WI38 (cell line): Measurements from ENCODE around the gene PHF8.

Source experiments
- H3K4me3 ChIP-seq: 2 replicates; pipeline ENCODE4 v1.5.1; 2011; ENCODE audit warnings: low read depth, mild to moderate bottlenecking, control low read depth, low read length
- CTCF ChIP-seq: IDR thresholded peaks from 2 replicates; pipeline ENCODE4 v1.5.1; 2012; ENCODE audit warnings: low read depth, mild to moderate bottlenecking, control low read depth, low read length

The PHF8 gene

GRCh38 chrX:54076903-54077302 lies 32.6 kb upstream of the PHF8 start:
- H3K4me3 ChIP-seq = no peak overlapping the region
- TF ChIP-seq CTCF = no peak

DNA sequence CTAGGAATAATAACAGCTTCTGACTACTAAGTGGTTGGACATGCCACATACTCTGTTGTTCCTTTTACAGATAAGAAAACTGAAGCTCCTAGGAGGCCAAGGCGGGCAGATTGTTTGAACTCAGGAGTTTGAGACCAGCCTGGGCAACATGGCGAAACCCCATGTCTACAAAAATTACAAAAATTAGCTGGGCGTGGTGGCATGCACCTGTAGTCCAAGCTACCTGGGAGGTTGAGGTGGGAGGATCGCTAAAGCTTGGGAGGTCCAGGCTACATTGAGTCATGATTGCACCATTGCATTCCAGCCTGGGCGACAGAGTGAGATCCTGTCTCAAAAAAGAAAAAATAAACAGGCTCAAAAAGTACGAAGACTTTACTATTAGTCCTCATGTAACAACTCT lies 30.6 kb upstream of the PHF8 start:
- no peak for TF ChIP-seq CTCF
- no peak overlapping the region for H3K4me3 ChIP-seq

DNA sequence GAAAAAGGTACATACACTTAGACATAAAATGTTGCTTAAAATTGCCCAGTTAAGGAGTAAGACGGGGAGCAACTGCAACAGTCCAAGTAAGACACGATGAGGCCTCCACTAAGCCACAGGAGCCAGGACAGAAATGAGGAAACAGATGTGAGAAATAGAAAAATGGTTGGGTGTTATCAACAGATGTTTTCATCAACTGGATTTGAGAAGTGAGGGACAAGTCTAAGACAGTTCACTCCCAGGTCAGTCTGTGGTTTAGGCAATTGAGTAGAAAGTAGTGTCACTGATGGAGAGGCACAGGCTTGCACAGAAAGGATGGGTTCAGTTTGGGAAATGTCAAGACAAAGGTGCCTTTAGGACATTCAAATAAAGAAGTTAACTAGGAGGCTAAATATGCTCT lies 23.5 kb upstream of the PHF8 start:
- no peak overlapping the region for H3K4me3 ChIP-seq
- TF ChIP-seq CTCF = no peak

DNA sequence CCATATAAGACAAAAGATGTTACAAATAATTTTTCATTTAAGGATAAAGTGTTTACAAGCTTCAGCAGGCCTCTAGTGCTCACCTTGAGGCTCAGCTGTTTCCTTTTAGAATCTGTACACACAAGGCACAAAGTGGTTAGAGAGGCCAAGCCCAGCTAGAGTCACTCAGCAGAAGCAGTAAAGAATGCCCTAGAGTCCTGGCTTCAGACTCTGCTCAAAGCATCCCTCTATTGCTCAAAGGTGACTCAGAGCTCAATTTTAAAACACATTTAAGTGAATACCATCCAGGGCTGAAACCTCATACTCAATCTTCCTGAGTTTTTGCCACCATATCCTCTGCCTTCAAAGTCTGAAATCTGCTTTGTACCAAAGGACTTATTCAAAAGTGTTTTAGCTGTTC lies 22.6 kb upstream of the PHF8 start:
- TF ChIP-seq CTCF = no peak
- H3K4me3 ChIP-seq = no peak overlapping the region

GRCh38 chrX:54064564-54064963 lies 20.3 kb upstream of the PHF8 start:
- no peak for TF ChIP-seq CTCF
- no peak overlapping the region for H3K4me3 ChIP-seq

DNA sequence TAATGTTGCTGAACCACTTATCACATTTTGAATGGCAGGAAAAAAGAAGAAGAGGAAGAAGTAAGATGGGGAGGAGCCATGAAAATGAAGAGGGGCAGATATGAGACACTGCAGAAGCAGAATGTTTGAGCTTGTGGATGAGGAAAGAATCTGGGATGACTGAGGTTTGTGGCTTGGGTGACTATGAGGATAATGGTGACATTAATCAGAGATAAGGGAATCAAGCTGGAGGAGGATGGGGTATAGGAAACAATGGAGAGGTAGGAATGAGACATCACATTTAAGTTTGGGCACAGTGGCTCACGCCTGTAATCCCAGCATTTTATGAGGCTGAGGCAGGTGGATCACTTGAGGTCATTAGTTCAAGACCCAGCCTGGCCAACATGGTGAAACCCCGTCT lies 19.1 kb upstream of the PHF8 start:
- no peak overlapping the region for H3K4me3 ChIP-seq
- no peak for TF ChIP-seq CTCF

DNA sequence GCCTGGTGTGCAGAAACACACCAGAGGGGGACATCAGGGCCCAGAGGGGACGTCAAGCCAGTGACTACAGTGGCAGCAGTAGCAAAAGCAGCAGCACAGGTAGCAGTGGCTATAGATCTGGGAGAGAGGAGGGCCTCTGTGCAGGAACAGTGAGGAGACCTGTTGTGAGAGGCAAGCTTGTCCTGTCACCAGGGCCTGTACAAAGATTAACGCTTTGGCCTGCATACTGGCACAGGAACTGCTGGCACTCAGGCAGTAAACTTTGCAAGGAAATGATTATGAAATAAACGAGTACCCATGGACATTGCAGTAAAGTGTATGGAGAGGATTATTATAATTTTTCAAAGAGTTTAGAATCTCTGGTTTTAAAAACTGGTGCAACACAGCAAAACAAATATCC lies 5.5 kb upstream of the PHF8 start:
- TF ChIP-seq CTCF = no peak
- no peak overlapping the region for H3K4me3 ChIP-seq
